Right ventricle myocardium inferior (tissue), 1 donor: ENCODE data around the gene SERPINF2. TPM values are rescaled to one million over a fixed set of nuclear protein-coding genes. Genes with fewer than 3 reads are reported as not detected.
"Not testable (repeated sequence)": the region's sequence is repeated elsewhere in the genome, so short reads cannot be mapped to it uniquely, and the experiment has no call there.

Experiments
- ATAC-seq: fragments of 200-7000 bp; cut with Tn5 transposase; one replicate; pipeline ENCODE4 v1.9.1; 2020; ENCODE audit warnings: mild to moderate bottlenecking, moderate library complexity
- DNase-seq: peaks from one replicate; pipeline ENCODE4 v3.0.0; 2021; ENCODE audit errors: missing footprints
- intact Hi-C: fragments of 100-400 bp; cut with DNase I; formaldehyde crosslinking; loops from one replicate; pipeline ENCODE4 v1.11.0; 2022
- long read RNA-seq: library from polyadenylated mRNA; unstranded; transcript quantifications from one replicate; pipeline ENCODE4 v2.0.0, GENCODE V29; 2021
- total RNA-seq: library from RNA; stranded (reverse); fragmentation: NEBNext Ultra II Directional; extraction: Animal tissue kit (Norgen Biotek cat#: 25700); gene quantifications from one replicate; pipeline ENCODE4 v1.2.1, GENCODE V29; 2021
- donor health status: DM: no; HTN: yes; CAD: no; lungs with severe emphysema.

The SERPINF2 gene
- total RNA-seq: 0.73 TPM
- long read RNA-seq: 0 reads

DNA sequence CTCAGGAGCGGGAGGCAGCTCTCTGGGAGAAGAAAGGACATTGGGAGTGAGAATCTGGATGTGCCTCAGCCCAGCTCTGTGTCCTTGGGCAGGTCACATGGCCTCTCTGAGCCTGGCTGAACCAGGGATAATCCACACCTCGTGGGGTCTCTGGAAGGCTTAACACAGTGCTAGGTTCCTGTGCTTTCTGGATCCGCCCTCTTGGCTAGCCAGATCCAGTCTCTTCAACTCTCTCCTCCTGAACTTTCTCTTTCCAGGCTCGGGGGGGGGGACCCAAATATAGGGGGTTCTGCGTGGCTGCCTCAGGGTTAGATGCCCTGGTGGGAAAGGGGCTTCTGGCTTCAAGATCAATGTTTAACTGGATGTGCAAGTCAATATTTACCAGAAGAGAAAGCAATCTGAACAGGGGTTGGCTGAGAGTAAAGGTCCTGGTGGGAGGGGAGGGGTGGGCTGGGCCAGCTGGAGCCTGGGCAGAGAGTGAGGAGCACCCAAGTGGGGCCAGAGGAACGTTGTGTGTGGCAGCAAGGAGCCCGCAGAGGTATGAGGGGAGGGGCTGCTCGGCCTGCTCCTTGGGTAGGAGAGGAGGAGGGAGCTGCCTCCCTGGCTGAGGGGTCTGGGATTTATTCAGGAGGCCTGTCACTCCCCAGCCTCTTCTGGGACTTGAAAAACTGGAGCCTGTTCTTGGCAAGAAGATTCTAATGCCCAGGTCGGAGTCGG is at the start of gene SERPINF2:
Gene SERPINF2, plus strand, starts transcription at position 501 of the 717 bp plus-strand sequence. CDS start 2,125 bp downstream, outside the sequence.
- DNase-seq: no peak
- no peak for ATAC-seq
- intact Hi-C loops: no loop called here

DNA sequence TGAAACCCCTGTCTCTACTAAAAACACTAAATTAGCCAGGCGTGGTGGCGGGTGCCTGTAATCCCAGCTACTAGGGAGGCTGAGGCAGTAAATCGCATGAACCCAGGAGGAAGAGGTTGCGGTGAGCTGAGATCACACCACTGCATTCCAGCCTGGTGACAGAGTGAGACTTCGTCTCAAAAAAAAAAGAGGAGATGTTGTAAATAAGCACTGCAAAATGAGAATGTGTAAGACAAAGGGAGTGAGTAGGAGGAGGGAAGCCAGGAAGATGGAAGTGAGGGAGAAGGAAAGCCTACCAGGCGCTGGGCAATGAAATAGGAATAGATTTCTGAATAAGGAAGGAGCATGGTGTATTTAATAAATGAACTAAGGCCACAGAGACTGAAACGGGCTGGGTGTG is 49.3 kb upstream of the SERPINF2 start:
- intact Hi-C loops: no loop called here
- no peak for ATAC-seq
- DNase-seq: no peak

DNA sequence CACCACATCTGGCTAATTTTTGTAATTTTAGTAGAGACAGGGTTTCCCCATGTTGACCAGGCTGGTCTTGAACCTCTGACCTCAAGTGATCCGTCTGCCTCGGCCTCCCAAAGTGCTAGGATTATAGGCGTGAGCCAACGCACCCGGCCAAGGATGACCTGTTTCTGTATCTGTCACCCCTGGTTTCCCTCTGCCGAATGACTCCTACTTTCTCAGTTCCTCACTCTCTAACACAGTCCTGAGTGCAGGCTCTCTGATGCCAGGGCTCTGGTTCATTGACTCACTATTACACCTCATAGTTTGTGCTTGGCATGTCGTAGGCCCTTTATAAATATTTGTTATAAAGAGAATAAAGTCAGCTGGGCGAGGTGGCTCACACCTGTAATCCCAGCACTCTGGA is 47.3 kb upstream of the SERPINF2 start:
- intact Hi-C loops: no loop called here
- ATAC-seq (no peak), DNase-seq (no peak)

DNA sequence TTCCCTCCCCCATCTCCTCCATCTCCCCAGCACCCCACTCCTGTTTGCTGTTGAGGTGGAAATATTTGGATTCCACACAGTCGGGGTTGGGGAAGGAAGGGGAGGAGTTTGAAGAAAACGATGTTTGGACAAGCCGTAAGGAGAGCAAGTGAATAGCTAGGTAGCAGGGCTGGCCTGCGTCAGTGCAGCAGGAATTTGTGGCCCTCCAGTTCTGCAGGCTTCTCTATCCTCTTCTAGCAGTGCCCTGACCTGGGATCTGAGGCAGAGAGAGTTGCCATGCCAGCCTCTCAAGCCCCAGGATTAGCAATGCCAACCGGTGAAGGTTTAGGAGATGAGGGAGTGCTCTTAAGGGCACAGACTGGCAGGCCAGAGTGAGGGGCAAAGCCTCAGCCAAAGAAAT is 45.0 kb upstream of the SERPINF2 start:
- intact Hi-C loops: no loop called here
- DNase-seq (no peak), ATAC-seq (no peak)

DNA sequence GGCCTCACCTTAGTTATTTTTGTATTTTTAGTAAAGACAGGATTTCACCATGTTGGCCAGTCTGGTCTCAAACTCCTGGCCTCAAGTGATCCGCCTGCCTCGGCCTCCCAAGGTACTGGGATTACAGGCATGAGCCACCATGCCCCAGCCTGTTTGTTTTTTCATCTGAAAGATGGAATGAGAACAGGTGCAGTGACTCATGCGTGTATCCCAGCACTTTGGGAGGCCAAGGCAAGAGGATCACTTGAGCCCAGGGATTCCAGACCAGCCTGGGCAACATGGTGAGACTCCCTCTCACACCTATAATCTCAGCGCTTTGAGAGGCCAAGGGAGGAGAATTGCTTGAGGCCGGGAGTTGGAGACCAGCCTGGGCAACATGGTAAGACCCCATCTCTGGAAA is 42.8 kb upstream of the SERPINF2 start:
- DNase-seq, ATAC-seq, intact Hi-C loops: not testable (repeated sequence)

DNA sequence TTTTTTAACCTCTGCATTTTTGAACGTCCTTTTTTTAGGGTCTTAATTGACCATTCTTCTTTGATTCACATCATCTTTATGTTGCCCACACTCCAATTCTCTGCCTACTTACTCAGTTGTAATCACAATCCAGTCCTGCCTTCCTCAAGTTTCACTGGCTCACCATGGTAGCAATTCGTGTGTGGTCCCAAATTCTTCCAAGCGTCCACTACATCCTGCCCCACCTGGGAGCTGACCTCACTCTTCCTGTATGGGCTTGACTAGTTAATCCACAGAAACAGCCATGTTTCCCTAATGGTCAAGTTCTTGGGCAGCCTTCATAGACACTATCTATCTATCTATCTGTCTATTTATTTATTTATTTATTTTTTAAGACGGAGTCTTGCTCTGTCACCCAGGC is 39.6 kb upstream of the SERPINF2 start:
- ATAC-seq (no peak), DNase-seq (no peak)
- intact Hi-C loops: no loop called here

DNA sequence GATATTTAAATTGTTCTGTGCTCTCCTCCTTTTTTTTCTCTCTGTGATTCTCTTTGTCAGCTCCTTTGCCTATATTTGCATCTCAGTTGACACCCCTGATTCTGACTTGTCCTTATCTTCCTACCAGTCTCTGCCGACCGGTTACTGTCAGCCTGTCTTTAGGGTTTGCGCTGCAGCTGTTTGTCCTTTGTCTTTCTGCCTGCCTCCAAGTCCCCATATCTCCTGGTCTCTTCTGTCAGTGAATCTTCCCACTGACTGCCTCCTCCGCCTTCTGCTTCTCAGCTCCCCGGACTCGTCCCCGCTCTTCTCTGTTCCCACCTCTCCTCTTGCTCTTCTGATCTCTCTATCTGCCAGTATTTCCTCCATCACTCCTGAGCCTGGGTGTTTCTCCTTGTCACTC is 37.7 kb upstream of the SERPINF2 start:
- ATAC-seq (no peak), DNase-seq (no peak)
- intact Hi-C loops: no loop called here

DNA sequence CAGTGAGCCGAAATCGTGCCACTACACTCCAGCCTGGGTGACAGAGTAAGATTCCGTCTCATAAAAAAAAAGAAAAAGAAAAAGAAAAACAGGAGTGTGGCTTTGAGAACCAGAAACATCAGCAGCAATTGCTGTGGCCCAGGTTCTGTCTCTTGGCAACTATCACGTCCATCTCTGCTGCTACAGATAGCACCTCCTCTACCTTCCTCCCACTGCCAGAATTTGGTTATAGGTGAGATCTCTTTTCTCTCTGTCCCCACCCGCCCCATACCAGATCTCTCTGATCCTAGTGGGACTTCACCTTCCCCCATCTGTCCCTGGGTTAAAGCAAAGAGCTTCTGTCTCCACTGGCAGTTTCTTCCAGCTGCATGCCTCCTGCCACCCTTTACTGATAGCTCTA is 35.6 kb upstream of the SERPINF2 start:
- intact Hi-C loops: no loop called here
- DNase-seq: no peak
- ATAC-seq: no peak

DNA sequence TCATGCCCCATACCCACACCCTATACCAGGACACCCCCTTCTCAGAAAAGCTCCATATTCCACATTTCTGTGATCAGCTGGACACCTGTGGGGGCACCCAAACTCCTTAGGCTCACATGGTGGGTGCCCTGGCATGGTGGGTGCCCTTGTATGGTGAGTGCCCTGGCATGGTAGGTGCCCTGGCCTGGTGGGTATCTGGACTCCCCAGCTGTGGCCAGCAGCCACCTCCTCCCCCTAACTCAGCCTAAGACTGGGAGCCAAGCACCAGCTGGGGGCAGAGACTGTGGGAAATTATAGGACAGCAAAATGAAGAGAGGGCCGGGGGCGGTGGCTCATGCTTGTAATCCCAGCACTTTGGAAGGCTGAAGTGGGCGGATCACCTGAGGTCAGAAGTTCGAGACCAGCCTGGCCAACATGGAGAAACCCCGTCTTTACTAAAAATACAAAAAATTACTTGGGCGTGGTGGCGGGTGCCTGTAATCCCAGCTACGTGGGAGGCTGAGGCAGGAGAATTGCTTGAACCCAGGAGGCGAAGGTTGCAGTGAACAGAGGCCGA is 33.8 kb upstream of the SERPINF2 start:
- intact Hi-C loops, ATAC-seq, DNase-seq: not testable (repeated sequence)

DNA sequence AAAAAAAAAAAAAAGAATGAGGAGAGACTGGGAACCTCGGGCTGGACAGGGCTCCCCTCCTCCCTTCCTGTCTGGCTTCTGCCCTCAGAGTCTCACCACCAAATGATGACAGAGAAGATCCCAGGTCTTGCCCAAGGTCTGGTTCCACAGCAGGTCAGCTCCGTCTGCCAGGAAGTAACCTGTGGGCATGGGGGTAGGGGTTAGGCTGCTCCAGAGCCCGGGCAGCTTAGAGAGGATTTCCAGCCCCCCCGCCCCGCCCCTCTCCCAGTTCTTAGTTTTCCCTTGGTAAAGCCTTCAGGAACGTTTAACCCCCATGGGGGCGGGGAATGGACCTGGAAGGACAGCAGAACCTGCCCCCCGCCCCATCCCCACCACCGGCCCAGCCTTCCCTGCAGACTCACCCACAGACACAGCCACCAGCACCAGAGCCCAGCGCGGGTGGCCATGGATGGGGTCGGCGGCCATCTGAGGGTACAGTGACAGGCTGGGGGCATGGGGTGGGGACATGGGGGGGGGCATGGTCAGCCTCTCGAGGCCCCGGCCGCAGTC is 33.2 kb upstream of the SERPINF2 start:
- ATAC-seq: peak; percentile 1
- intact Hi-C loops: no loop called here
- peak; percentile 32 for DNase-seq

DNA sequence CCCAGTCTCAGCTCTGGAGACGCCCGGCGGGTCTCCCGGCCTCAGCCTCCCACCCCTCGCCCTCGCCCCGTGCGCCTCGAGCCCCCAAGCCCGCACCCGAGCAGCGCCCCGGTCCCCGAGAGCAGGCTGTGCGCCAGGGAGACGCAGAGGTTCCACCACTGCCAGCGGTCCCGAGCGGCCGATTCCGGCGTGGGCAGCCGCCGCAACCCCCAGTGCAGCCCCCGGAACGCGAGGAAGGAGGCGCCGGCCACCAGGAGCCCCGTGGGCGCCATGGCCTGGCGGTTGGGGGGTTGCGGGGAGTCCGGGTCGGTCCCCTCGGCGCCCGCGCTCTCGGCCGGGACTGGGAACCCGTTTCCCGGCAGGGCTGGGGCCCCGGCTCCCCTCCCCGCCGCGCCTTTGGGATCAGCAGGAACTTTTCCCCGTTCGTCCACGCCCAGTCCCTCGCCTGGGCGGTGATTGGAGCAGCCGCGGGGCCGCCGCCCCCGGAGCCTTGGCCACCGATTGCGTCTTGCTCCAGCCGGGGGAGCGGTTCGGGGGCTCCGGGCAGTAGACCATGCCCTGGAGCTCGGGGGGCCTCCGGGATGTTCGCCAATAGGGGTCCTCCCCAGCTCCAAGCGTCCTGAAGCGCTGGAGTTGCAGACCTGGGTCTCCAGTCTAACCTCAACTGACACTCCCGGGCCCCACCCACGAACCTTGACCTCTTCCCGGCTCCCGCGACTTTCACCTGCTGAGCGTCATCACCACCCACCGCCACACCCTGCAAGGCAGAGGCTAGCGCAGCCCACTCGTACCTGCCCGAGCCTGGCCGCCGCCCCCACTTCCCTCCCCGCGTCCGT is 32.5 kb upstream of the SERPINF2 start, which contains the start of gene TLCD2:
Gene TLCD2, minus strand, starts transcription at position 407 of the 836 bp plus-strand sequence. Its CDS starts 135 bp downstream, at position 272.
- DNase-seq: peak; percentile 84

DNA sequence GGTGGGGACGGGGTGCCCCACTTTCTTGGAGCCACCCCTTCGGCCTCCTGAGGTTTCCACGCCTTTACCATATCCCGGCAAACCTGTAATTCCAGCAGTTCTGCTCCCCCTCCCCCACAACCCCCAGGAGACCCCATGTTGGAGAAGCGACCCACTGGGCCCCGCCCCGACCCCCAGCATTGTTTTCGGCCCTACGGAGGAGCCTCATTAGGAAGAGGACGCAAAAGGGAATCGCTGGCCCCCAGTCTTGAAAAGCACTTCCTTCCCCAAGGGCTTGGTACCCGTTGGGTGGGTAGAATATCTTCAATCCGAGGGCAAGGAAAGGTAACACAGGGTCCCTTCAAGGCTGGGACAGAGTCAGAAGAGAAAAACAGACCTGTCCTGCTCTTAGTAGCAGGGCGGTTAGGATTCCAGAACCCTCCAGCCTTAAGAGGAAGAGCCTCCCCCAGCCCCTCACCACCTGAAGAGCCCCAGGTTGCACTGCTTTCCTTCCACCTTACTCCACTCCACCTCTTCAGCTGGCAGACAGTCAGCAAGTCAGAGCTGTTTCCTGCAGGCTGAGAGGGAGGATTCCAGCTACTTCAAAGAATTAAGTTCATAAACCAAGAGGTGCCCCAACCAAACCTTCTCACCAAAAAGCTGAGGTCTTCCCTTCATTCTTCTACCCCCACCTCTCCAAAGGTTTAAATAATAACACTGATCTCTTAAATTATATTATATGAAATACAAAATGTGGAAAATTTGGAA is 31.7 kb upstream of the SERPINF2 start:
- ATAC-seq: no peak
- DNase-seq: no peak
- intact Hi-C loops: loop anchor here (2.0 to 5.0 kb wide), 2 partner anchors 26 to 331 kb away; partner anchors contain the start of genes OVCA2 and PRPF8

More for the DNA sequence above, 32.5 kb upstream of the SERPINF2 start, which contains the start of gene TLCD2:
- peak; percentile 43 for ATAC-seq
- intact Hi-C loops: loop anchor here (2.0 to 5.0 kb wide), 2 partner anchors 25 to 332 kb away; partner anchors contain the start of genes OVCA2 and PRPF8

DNA sequence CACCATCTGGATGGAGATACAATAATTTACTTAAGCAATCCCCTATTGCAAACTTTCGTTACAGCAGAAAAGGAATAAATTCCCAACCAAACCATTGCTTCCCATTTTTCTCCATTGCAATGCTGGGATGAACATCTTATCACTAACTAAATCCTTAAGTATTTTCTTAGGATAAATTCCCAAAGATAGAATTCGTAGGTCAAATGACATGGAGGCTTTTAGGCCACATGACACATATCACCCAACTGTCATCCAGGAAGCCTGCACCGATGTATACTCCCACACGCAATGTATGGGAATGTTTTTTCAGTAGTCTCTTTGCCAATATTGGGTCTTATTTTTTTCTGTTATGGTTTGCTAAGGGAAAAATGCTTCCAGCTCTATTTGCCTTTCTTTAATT is 30.9 kb upstream of the SERPINF2 start:
- no peak for ATAC-seq
- intact Hi-C loops: loop anchor here (2.0 to 5.0 kb wide), 2 partner anchors 27 to 330 kb away; partner anchors contain the start of genes OVCA2 and PRPF8
- no peak for DNase-seq

DNA sequence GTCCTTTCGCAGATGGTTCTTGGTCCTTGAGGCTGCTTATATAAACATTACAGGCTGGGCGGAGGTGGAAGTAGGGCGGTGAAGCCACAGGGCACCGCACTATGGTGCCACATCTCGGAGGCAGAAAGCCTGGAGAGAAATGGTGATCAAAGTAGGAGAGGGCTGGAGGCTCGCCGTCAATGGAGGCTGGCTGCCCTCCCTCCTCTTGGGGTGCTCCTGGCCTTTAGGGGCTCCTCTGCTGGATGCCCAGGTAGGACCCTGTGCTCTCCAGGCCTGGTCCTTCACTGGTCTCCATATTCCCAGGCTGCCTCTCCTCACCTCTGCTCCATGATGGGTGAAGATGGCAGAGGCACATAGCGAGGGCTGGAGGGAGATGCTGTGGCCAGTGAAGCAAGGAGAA is 30.4 kb upstream of the SERPINF2 start:
- ATAC-seq (no peak), DNase-seq (no peak)
- intact Hi-C loops: loop anchor here (5.0 kb wide), 1 partner anchor 330 kb away; the partner anchor contains the start of gene OVCA2

DNA sequence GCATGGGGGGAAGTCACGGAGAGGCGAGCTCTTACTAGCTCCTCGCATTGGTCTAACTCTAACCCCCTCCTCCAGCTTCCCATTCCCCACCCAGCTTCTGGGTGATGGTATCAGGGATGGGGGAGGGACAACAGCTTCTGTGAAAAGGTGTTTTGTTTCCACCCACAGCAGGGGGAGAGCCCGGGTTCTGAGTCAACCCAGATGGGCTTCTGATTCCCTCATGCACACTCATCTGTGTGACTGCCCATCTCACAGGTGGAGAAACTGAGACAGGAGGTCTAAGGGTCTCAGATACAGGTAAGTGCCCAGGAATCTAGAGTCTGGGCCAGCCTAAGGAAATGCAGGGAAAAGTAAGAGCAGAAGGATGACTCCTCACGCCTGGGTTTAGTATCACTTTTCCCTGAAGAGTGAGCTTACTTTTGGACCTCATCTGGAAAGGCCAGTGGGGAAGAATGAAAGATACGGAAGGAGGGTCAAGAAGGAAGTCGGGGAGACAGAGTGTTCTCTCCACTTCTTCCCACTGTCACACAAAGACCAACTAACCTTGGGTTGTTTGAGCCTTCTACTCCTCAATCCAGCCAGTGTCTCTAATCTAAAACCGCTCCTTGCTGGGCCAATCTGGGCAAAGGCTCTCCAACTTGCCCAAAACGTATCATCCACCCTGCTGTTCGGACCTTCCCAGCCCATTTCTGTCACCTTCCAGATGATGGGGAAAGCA is 29.4 kb upstream of the SERPINF2 start:
- DNase-seq (no peak), ATAC-seq (no peak)
- intact Hi-C loops: loop anchor here (5.0 kb wide), 1 partner anchor 329 kb away; the partner anchor contains the start of gene OVCA2

DNA sequence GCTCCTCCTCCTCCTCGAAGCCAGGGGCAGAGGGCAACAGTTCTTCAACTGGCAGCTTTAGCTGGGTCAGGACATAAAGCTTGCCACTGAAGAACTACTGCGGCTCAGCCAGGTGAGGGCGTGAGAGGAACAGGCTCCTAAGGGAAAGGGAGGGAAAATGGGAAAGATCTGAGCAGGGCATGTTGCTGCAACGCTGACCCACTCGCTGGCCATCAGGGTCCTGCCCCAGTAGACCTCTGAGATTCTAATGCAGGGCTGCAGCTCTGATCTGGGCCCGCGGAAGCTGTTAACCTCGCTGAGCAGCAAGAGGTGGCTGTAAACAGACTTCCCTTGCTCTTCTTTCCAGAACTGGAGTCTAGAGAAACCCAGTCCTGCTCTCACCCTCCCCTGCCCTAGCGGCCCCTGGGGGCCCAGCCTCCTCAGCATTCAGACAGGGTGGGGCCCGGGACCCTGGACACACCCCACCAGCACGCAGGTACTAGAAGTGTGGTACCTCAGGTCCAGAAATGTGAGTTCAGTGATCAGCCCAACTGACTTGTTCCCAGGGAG is 28.7 kb upstream of the SERPINF2 start:
- ATAC-seq (no peak), DNase-seq (no peak)
- intact Hi-C loops: loop anchor here (1.0 to 5.0 kb wide), 3 partner anchors 45 to 328 kb away; partner anchors contain the start of genes OVCA2 and RILP

DNA sequence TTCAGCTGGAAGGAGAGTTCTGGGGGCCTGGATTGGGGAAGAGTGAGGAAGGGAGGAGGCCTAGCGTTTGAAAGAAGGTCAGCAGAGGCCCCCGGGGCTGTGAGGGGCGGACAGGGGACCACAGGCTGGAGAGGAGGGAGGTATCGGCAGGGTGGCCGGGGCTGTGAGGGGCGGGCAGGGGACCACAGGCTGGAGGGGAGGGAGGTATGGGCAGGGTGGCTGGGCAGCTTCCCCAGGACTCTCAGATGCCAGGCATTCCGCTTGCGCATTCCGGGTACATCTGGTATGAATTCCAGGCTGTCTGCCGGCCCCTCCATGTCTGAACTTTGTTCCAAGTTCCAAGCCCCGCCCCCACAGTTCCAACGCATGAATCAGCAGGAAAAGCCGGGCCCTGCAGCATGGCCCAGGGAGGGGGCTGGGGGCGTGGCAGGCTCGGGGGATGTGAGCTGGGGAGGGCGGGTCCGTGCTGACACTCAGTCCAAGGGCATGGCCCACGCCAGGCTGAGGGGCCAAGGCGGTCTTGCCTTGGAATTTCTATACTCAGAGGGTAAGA is 28.2 kb upstream of the SERPINF2 start:
- intact Hi-C loops: loop anchor here (1.0 to 5.0 kb wide), 3 partner anchors 45 to 328 kb away; partner anchors contain the start of genes OVCA2 and RILP
- DNase-seq (peak; percentile 98), ATAC-seq (peak; percentile 58)
